SU-DHL-6 (cell line): ENCODE results near the gene CLCN7.
A peak's percentile ranks its signal among the peaks of the same experiment; 100 is the strongest.

Source experiments
- H2AFZ ChIP-seq: fragments of 200-600 bp; sonication (generic); 2 replicates; pipeline ENCODE4 v1.6.1; 2014; ENCODE audit warnings: low read depth, mild to moderate bottlenecking, moderate library complexity, mixed read lengths, antibody characterized with exemption, low read length; ENCODE audit not compliant: severe bottlenecking
- H3F3A ChIP-seq: fragments of 200-600 bp; shearing (Covaris generic); 2 replicates; pipeline ENCODE4 v1.6.0; 2016; ENCODE audit warnings: antibody characterized with exemption, mild to moderate bottlenecking; ENCODE audit not compliant: insufficient read depth
- H3K27ac ChIP-seq: fragments of 200-600 bp; sonication (generic); 2 replicates; pipeline ENCODE4 v1.5.1; 2016; ENCODE audit warnings: low read depth, mild to moderate bottlenecking, low read length, moderate library complexity, mixed read lengths
- H3K27me3 ChIP-seq: fragments of 200-600 bp; sonication (generic), shearing (Covaris generic); 2 replicates; pipeline ENCODE4 v1.6.0; 2014; ENCODE audit warnings: mild to moderate bottlenecking, low read length
- H3K36me3 ChIP-seq: fragments of 200-600 bp; sonication (generic); 2 replicates; pipeline ENCODE4 v1.6.1; 2014; ENCODE audit warnings: mild to moderate bottlenecking, low read length, mixed read lengths
- H3K4me2 ChIP-seq: fragments of 300-600, 200-600 bp; shearing (Covaris generic), sonication (generic); 2 replicates; pipeline ENCODE4 v1.6.0; 2014; ENCODE audit warnings: low read length, low read depth, mild to moderate bottlenecking; ENCODE audit not compliant: poor library complexity, severe bottlenecking
- H3K4me3 ChIP-seq: fragments of 200-600 bp; sonication (generic); 2 replicates; pipeline ENCODE4 v1.5.1; 2014; ENCODE audit warnings: antibody characterized with exemption, low read length, mild to moderate bottlenecking, mixed read lengths; ENCODE audit not compliant: insufficient read depth, poor library complexity, severe bottlenecking
- H3K79me2 ChIP-seq: fragments of 200-600 bp; sonication (generic); 2 replicates; pipeline ENCODE4 v1.6.1; 2014; ENCODE audit warnings: mild to moderate bottlenecking, low read length, moderate library complexity; ENCODE audit not compliant: insufficient read depth
- H3K9ac ChIP-seq: fragments of 200-600 bp; sonication (generic); 2 replicates; pipeline ENCODE4 v1.7.0; 2014; ENCODE audit warnings: mild to moderate bottlenecking, low read length
- H3K9me2 ChIP-seq: fragments of 200-600 bp; sonication (generic); replicated peaks from 2 replicates; pipeline ENCODE4 v1.6.1; 2014; ENCODE audit warnings: low read length; ENCODE audit not compliant: insufficient read depth
- H3K9me3 ChIP-seq: fragments of 200-600 bp; sonication (generic); 2 replicates; pipeline ENCODE4 v1.6.1; 2014; ENCODE audit warnings: low read length, mixed read lengths; ENCODE audit not compliant: insufficient read depth
- H4K20me1 ChIP-seq: fragments of 200-600 bp; sonication (generic); 2 replicates; pipeline ENCODE4 v1.6.1; 2014; ENCODE audit warnings: low read depth, mild to moderate bottlenecking, antibody characterized with exemption, low read length, moderate library complexity, mixed read lengths
- EZH2phosphoT487 ChIP-seq: fragments of 200-600 bp; sonication (generic), shearing (Covaris generic); conservative IDR thresholded peaks from 2 replicates; pipeline ENCODE4 v1.6.1; 2018; ENCODE audit warnings: mild to moderate bottlenecking, antibody characterized with exemption, low read length, moderate library complexity, mixed read lengths
- TF ChIP-seq, protein P1 (sequence below): fragments of 200-600 bp; sonication (generic); IDR thresholded peaks from one replicate; pipeline ENCODE4 v1.5.1; 2017; ENCODE audit warnings: antibody characterized with exemption, mild to moderate bottlenecking, low read length, moderate library complexity; ENCODE audit not compliant: insufficient read depth, poor library complexity, severe bottlenecking

The CLCN7 gene

DNA sequence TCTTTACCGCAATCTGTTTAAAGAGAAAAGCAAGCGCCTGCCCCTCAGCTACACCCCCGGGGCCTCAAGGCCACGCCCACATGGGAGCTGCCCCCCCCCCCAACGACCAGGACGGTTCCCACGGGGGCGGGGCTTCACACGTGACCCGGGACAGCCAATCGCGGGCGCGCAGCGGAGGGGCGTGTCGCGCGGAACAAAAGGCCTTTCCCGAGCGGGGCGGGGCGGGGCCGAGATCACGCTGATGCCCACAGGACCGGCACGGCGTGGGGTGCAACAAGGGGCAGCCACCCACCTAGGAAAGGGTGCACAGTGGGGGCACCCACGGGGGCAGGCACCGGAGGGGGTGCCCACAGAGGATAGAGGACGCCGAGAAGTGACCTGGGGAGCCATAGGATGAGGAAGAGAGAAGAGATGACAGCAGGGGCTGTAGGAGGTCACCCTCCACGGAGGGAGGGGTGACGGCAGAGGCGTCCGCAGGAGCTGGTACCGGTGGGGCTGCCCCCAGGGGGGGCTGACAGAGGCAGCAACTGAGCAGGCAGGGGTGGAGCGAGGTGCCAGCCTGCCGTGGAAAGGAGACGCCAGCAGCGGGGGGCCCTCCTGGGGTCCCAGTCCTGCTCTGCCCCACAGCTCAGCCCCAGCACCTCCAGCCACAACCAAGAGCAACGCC is 66.5 kb downstream of the CLCN7 start:
- peak overlapping the region; percentile 75 for H3K4me2 ChIP-seq
- H3K9me2 ChIP-seq = no peaks in the 10 kb centered on the region
- TF ChIP-seq, protein P1, sequence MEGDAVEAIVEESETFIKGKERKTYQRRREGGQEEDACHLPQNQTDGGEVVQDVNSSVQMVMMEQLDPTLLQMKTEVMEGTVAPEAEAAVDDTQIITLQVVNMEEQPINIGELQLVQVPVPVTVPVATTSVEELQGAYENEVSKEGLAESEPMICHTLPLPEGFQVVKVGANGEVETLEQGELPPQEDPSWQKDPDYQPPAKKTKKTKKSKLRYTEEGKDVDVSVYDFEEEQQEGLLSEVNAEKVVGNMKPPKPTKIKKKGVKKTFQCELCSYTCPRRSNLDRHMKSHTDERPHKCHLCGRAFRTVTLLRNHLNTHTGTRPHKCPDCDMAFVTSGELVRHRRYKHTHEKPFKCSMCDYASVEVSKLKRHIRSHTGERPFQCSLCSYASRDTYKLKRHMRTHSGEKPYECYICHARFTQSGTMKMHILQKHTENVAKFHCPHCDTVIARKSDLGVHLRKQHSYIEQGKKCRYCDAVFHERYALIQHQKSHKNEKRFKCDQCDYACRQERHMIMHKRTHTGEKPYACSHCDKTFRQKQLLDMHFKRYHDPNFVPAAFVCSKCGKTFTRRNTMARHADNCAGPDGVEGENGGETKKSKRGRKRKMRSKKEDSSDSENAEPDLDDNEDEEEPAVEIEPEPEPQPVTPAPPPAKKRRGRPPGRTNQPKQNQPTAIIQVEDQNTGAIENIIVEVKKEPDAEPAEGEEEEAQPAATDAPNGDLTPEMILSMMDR = no peak
- no peak for TF ChIP-seq EZH2phosphoT487
- H4K20me1 ChIP-seq = no peaks in the 10 kb centered on the region
- no peaks in the 10 kb centered on the region for H3K27me3 ChIP-seq
- H3K4me3 ChIP-seq = peak overlapping the region; percentile 72
- peaks cover 7% of the 10 kb centered on the region; the same call in 1 of the 2 replicates for H3K79me2 ChIP-seq
- no peaks in the 10 kb centered on the region for H3K9me3 ChIP-seq
- no peaks in the 10 kb centered on the region for H3K36me3 ChIP-seq
- no peaks in the 10 kb centered on the region; the same call in 1 of the 2 replicates for H3F3A ChIP-seq
- peak overlapping the region; percentile 20 for H2AFZ ChIP-seq
- peak overlapping the region; percentile 55 for H3K9ac ChIP-seq
- H3K27ac ChIP-seq = no peak overlapping the region

DNA sequence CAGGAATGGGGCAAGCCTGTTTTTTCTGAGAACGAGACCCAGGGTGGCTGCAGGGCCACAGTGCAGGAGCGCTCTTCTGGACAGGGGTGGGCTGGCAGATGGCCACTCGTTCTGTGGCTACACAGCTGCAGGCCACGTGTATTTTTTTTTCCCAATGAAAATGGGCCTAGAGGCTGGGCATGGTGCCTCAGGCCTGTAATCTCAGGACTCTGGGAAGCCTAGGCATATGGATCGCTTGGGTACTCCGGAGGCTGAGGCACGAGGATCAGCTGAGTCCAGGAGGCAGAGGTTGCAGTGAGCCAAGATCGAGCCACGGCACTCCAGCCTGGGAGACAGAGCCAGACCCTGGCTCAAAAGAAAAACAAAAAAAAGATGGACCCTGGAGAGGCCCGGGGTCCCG is 67.1 kb downstream of the CLCN7 start:
- H3F3A ChIP-seq = no peaks in the 10 kb centered on the region; the same call in 1 of the 2 replicates
- TF ChIP-seq, protein P1 = no peak
- TF ChIP-seq EZH2phosphoT487 = no peak
- H4K20me1 ChIP-seq = no peaks in the 10 kb centered on the region
- no peaks in the 10 kb centered on the region for H3K9me2 ChIP-seq
- H3K27ac ChIP-seq = no peak overlapping the region
- H3K4me3 ChIP-seq = no peak overlapping the region
- no peaks in the 10 kb centered on the region for H3K27me3 ChIP-seq
- peak overlapping the region; percentile 75 for H3K4me2 ChIP-seq
- peaks cover 7% of the 10 kb centered on the region; the same call in 1 of the 2 replicates for H3K79me2 ChIP-seq
- H3K9me3 ChIP-seq = no peaks in the 10 kb centered on the region
- no peak overlapping the region for H2AFZ ChIP-seq
- peak overlapping the region; percentile 55 for H3K9ac ChIP-seq
- H3K36me3 ChIP-seq = no peaks in the 10 kb centered on the region

DNA sequence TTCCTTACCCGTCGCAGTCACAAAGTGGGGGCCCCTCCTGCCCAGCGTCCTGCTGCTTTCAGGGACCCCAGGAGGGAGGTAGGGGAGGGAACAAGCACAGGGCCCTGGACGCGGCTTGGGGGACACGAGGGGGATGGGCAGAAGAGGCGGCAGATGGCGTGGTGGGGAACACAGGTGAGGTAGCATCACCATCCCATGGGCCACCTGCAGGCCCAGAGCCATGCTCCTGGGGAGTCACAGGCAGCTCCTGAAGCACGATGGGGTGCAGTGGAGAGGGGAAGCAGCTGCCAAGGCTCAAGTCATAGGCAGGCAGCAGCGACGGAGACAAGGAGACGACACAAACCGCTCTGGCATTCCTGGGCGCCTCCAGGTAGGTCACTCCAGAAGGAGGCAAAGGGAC is 71.1 kb downstream of the CLCN7 start:
- no peak overlapping the region for H3K9ac ChIP-seq
- H3K4me3 ChIP-seq = no peak overlapping the region
- peaks cover 7% of the 10 kb centered on the region; the same call in 1 of the 2 replicates for H3K79me2 ChIP-seq
- H3K9me2 ChIP-seq = no peaks in the 10 kb centered on the region
- no peak overlapping the region for H2AFZ ChIP-seq
- TF ChIP-seq, protein P1 = no peak
- TF ChIP-seq EZH2phosphoT487 = no peak
- H3K9me3 ChIP-seq = no peaks in the 10 kb centered on the region
- no peaks in the 10 kb centered on the region for H3K27me3 ChIP-seq
- no peak overlapping the region for H3K27ac ChIP-seq
- no peak overlapping the region for H3K4me2 ChIP-seq
- H4K20me1 ChIP-seq = no peaks in the 10 kb centered on the region
- no peaks in the 10 kb centered on the region for H3K36me3 ChIP-seq
- H3F3A ChIP-seq = no peaks in the 10 kb centered on the region
